Islet of Langerhans (tissue), 1 donor: ENCODE measurements around the gene FARSB.
"Not testable (repeated sequence)": the region's sequence is repeated elsewhere in the genome, so short reads cannot be mapped to it uniquely, and the experiment has no call there.

Source experiments
- FAIRE-seq: peaks from one replicate; lab custom pipeline; 2011; peaks lifted over from hg19 to GRCh38; lab: Jason Lieb, UNC

The FARSB gene

DNA sequence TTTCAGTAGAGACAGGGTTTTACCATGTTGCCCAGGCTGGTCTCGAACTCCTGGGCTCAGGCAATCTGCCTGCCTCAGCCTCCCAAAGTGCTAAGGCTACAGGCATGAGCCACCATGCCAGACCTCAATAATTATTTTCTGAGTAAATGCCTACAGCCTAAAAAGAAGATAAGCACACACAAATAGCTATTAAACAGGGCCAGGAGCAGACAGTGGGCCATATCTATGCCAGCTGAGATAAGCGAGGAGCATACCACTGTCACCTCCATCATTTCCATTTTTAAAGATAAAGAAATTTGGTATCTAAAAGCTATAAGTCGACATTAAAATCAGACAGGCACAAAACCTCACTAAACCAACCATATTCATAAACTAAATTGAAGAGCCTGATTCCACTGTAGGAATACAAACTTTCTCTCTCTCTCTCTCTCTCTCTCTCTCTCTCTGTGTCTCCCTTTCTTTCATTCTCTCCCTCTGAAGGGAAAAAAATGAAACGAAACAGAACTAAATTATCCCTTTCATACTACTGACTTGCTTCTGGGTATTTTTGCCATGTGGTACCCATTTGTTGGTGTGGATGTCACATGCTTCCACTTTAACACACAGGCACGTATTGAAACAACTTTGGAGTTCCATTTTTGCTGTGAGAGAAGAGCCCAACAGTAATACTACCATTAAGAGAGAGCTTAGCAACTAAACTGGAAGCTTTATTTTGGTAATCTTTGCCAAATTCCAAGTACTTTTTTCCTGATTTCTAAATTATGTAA lies 51.0 kb downstream of the FARSB start:
- FAIRE-seq = no peak

DNA sequence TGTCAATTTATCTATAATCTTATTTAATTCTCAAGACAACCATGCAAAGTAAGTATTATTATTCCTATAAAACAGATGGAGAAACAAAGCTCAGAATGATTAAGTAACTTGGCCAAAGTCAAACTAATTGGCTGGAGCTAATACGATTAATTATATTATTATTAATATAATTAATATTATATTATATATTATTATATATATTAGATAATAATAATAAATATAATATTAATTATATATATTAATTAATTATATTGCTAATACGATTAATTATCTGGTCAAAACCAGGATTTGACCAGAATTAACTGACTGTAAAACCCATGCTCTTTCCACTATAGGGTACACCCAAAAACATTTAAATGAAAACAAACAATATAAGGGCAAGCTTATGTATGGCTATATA lies 52.4 kb downstream of the FARSB start:
- FAIRE-seq = no peak

DNA sequence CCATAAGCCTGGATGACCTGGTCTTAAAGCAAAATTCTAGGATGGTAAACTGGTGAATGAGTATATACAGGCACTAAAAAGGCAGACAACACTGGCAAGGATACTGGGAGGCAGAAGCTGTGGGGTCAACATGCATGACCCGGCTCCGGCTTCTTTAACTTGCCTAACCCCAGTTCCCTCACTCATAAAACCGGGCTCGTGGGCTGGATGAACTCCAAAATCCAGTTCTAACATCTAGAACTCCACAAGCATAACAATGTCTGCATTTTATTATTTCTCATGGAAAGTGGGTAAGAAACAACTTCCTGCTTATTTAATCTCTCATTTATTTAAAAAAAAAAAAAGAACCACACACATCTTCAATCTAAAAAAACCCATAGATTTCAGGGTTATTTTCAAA lies 57.3 kb downstream of the FARSB start:
- FAIRE-seq = no peak

DNA sequence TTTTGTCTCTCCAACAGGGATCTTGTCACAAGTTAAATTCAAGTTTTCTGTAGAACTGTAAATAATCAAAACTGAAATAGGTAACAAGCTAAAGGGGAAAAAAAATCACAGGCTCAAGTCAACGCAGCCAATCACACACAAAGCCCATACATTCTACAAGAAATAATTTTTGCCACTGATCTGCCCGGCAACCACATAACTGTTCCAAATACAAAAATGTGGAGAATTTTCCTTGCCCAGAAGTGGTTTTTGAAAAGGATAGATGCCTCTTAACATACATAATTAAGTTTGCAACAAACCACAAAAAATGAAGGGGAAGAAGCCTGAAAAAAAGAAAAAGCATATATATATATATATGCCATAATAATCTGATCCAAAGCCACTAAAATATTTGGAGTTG lies 60.3 kb downstream of the FARSB start:
- no peak for FAIRE-seq

DNA sequence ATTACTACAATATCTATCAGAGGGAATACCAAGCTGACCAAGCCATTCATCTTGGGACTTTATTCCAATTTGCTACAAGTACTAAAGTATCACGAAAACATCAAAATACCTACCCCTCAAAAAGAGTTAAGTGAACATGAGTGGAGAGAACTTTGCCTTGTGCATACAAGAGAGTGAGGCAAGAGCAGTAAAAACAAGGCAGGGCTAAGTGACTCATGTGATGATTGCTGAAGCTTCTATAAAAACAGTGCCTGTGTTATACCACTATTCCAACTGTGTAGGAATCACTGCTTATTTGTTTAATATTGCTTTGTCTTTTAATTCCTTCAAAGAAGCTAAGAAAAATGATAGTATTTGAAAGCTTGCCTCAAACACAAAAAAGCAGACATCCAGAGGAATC lies 61.2 kb downstream of the FARSB start:
- FAIRE-seq = no peak

DNA sequence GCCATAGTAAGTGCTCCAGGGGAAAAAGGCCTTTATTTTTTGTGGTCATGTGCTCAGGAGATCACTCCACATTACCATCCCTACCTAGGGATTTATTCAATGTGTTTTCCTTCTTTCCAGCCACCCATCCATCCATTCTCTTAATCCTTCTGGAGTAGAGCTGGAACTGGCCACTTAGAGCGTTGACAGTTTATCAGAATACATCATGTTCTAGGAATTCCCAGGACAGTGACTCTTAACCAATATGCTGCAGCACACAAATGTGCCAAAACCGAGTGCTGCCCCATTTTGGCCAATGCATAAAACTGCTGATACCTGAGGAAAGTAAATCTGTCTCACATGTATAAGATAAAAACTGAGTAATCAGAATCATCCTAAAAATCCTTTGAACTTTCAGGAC lies 63.7 kb downstream of the FARSB start:
- no peak for FAIRE-seq

DNA sequence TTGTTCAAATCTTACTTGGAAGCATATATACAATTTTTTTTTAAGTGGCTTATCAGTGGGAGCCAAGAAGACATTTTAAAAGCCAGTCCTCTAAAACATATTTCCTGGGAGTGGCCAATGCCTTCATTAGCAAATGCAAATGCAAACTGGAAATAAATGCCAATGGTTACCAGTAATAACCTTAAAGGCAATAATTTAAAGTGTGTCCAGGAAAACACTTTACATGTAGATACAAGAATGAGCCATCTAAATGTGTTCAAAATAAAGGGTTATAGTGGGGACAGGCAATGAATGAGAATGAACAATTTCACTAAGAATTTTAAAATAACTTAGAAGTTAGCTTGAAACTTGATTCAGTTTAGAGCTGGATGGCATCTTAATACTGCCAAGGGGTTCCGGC lies 64.2 kb downstream of the FARSB start:
- FAIRE-seq = no peak

DNA sequence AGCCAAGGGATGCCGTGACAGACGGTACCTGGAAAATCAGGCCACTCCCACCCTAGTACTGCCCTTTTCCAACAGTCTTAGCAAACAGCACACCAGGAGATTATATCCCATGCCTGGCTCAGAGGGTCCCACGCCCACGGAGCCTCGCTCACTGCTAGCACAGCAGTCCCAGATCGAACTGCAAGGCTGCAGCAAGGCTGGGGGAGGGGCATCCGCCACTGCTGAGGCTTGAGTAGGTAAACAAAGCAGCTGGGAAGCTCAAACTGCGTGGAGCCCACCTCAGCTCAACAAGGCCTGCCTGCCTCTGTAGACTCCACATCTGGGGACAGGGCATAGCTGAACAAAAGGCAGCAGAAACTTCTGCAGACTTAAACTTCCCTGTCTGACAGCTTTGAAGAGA lies 71.3 kb downstream of the FARSB start:
- FAIRE-seq = not testable (repeated sequence)

DNA sequence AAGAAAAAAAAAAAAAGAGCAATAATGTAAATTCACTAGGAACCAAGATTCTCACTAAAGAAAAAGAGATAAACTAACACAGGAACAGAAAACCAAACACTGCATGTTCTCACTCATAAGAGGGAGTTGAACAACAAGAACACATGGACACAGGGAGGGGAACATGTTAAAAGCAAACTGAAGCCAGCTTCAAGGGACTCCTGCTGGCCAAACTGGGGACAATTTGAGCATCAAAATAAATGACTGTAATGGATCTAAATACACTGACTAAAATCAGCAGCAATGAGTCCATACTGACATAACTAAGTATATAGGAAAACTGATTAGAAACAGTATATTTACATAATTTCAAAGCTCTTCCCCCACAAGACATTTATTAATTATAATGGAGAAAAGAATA lies 73.0 kb downstream of the FARSB start:
- no peak for FAIRE-seq

DNA sequence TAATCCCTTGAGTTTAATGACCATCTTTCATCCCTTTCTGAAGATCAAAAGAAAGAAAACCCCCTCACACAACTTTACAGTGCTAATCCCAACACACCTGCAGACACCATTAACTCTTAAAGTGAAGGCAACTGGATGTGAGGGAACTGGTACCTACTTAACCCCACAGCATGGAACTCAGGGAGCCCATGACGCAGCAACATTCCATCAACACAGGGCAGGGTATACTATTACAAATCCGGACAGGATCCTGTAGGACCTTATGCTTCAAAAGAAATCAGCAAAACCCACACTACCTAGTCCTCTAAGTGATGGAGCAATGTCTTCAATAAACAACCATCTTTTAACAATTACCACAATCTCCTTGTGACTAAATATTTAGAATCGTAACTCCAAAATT lies 78.6 kb downstream of the FARSB start:
- FAIRE-seq = no peak

DNA sequence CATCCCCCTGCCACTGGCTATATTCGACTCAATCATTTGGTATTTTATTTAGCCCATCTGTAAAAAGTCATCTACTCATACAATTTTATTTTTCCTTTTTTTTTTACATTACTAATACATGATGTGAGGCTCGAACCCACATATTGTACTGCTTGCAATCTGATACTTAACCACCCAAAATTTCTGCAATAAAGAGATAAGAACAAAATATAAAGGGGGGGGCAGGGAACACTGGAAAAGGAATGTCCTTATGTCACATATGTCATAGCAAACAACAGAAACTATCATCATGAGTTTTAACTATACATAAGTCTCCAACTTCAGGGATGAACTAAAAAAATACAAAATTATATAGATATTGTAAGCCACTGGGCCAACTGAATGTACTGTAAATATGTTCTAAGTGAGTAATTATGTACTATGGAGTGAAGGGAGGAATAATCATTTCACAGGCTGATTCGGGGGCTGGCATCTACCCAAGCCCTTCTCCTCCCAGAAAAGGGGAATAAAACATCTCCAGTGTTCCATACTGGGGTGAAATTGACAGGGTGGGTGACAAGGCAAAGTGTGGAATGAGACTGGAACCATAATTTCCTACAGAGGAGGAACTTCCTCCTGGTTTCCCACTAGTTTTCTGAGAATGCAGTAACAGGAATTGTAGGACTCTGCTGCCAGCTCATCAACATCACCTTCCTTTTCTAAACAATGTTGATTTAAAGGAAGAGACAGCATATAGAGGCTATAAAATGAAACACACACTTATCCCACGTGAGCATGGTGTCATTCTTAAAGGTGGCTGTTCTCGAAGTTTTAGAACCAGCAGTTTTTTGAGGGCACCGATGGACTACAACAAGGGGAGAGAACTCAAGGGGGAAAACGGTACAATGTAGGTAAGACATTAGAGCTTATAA lies 79.5 kb downstream of the FARSB start:
- FAIRE-seq = no peak

DNA sequence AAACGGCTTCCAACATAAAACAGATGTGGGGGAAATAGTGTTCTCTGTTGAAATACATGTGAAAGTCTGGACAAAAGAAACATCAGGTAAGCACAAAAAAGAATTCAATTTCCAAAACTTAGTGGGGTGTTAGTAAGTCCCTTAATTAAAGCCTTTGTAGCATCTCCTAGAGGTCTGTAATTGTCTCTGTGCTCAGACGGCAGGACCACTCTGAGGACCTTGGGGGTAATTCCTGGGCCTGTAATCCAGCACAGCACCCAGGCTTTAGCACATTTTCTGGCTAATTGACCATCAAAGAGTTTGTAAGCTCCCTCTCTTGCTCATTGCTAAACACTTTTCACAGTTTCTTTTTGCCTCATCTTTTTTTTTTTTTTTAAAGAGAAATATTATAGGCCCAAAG lies 80.3 kb downstream of the FARSB start:
- FAIRE-seq = no peak

DNA sequence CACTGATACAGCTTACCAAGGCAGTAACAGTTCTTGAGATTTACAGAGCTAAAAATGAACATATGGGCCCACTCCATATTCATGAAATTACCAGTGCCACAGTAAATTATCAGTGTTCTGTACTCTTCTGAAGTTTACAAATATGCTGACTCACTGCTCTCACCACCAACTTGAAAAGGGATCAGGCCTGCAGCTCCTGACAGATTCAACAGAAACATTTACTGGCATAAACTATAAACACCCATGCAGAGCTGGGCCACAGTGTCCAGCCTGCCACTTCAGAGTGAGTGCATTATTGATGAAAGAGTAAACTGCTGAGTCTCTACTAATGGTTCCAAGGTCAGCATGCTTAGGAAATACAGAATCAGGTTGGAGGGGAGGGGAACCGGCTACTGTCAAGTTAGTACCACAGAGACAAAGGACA lies 83.1 kb downstream of the FARSB start:
- peak; percentile 60 for FAIRE-seq

DNA sequence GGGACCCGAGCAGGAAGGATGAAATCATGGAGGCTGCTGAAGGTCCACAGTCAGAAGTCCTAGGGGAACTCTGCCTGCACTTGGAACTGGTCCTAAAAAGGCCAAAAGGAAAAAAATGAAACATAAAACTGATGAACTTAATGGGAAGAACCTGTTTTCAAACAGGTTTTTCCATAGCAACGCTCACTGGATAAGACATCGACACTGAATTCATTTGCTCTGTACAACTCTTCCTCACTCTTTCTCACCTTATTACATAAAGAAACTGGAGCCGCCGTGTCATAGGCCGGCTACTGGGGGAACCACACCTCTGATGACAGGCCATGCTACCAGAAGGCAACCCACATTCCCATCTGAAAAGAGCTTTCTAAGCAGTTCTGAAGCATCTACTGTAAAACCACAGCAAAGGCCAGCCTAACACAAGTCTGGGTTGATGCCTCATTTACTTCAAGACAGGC lies 83.6 kb downstream of the FARSB start:
- no peak for FAIRE-seq

DNA sequence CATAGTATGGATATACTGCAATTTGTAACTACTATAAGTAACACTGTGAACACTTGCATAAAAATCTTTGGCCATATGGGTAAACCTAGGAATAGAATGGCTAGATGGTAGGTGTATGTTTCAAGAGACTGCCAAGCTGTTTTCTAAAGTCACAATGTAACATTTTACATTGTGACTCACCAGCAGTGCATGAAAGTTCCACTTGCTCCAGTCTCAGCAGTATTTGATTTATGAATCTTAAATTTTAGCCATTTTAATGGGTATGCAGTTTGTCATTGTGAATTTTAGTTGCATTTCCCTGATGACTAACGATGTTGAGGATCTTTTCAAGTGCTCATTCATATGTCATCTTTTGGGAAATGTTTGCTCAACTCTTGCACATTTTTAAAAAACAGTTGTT lies 86.1 kb downstream of the FARSB start:
- no peak for FAIRE-seq

DNA sequence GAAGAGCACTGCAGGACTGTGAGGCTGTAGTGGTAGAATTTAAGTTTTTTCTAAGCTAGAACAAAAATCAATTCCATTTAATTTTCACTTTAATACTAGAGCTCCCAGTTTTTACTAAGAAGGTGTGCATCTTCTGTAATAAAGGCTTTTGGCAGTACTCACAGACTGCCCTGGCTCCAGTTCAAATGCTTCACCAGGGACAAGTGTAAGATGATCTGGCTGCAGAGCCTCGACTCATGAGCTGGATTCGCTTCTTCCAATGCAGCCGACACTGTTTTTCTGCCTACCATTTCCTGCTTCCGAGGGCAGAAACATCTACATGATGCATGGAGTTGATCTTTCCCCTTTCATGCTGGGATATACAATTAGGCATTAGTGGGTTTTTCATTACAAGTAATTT lies 87.0 kb downstream of the FARSB start:
- FAIRE-seq = no peak

DNA sequence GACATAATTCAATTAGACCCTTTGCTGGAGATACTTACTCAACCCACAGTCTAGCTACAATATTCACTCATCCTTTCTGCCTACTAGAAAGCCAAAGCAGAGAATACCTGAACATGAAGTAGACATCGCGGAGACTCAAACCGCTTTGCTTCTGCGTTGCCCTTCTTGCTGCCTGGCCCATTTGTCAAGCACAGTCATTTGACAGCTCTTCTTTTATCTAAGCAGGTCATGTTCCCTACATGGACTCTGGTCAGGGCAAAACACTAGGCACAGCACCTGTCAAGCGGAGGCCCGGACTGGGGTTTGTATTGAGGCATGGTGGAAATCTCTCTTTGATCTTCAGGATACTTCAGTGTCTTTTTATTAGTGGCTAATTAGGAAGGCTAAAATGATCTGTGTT lies 89.7 kb downstream of the FARSB start:
- FAIRE-seq = no peak

DNA sequence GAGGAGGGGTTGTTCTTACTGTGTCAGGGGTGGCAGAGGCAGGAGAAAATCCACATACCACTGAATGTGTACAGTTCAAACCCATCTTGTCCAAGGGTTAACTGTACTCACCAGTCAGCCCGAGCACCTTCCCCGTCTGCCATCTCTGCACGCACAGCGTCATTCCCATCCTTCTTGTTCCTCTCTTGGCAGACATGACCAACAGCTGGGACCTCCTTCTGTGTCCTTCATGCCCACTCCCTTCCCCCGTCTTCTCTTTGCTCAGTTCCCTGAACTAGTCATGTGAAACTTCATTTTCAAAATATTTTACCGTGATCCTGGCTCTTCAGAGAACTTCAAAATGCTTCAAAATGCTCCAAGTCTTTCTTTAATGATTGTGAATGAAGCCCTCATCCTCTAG lies 92.0 kb downstream of the FARSB start:
- FAIRE-seq = no peak

DNA sequence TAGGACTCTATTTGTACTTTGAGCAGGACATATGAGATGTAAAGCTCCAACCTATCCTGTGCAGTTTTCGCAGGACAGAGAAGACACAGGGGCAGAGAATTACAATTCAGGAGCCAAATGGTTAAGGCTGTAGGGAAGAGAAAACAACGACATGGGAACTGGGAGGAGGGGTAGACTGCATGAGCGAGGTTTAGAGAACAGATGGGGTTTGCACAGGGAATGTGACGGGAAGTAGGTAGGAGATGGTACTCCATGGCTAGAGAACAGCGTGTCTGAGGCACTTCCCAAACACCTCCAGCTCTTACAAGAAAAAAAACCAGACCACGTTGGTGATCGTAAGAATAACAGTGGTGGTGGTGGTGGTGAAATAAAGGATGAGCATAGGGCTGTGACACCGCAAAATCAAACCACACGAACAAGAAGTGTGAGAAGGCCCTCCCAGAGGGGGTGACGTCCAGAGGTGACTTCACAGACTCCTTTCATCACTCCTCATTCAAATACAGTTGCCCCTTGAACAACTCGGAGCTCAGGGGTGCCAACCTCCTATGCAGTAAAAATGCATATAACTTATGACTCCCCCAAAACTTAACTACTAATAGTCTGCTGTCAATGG lies 92.7 kb downstream of the FARSB start:
- no peak for FAIRE-seq

DNA sequence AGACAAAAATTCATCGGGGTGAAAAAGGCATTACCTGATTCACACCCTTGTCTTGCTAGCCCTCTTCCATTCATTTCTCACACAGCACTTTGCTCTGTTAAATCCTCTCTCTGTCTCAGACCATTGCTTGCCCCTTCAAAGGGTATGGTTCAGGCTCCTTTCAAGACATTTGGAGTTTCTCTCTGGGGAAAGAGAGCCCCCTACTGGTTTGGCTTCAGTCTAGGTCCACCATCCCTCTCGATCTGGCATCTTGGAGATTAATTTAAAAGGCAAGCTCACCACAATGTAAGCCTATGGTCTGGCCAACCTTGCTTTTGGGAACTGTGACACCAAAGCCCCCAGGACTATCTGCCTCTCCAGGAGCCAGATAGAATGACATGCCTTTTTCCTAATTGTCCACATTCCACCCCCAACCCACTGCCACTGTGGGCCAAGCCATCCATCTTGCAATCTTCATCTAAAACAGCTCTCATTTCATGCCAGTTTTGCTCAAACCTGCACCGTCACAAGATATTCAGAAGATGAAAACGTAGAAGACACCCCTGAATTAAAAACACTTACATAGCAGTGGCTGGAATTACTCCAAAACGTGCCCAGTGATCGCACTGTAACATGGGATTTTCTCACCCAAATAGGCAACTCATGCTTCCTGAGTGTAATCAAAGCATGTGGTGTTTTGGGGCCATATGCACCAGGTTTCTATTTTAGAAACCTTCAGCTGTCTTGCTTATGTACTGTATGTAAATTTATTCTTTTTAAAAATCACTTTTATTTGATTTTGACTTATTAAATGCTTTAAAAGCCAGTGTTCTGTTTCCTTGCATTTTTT lies 93.9 kb downstream of the FARSB start:
- FAIRE-seq = peak; percentile 9

DNA sequence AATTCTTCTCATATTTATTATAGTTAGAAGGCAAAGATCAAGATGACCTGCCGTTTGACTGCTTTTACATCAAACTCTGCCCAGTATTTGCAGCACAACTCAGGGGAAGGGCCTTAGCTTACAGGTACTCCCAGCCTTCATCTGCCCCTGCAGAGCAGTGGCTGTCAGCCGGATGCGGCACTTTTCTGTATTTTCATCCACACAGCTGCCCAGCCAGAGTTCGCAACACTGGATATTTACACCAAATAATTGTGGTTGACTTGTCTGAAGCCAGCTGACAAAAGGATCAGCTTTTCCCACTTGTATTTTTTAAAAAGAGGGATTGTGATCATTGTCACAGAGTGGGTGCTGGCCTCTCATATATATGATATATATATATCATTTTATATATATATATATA lies 94.7 kb downstream of the FARSB start:
- FAIRE-seq = no peak

DNA sequence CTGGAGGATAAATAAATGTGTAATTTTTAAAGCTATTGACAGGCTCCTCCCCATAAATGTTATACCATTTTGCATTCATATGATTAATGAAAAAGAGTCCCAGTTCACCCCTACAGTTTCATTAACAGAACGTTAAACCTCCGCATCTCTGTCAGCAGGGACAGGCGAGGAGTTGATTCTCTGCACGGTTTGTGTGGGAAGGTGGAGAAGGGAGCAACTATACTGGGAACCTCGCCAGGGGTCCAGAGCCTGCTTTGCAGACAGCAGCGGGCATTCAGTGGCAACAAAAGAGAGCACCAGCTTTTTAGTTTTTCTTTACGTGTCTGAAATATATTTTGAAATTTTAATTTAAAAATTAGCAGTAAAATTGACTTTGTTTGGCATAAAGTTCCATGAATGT lies 101.4 kb downstream of the FARSB start:
- no peak for FAIRE-seq
